Sigmoid colon (tissue), 7 donors: ENCODE measurements around the gene FBP1. TPM values are rescaled to one million over a fixed set of nuclear protein-coding genes. Genes with fewer than 3 reads are reported as not detected.

ENCODE experiments used
- DNase-seq: peaks from one replicate; pipeline ENCODE4 v3.0.0-alpha.2; 2019
- H3K27ac ChIP-seq, 4 donors: fragments of 200-600 bp; sonication (generic); one replicate each; pipeline ENCODE4 v1.5.1; 2016 to 2019; ENCODE audit warnings: mild to moderate bottlenecking in 1 of 4
- H3K27me3 ChIP-seq, 3 donors: fragments of 200-600 bp; sonication (generic); one replicate each; pipeline ENCODE4 v1.5.1; 2019; ENCODE audit warnings: mild to moderate bottlenecking in 1 of 3
- H3K36me3 ChIP-seq, 4 donors: fragments of 200-600 bp; sonication (generic); one replicate each; pipeline ENCODE4 v1.5.1; 2016 to 2019
- H3K4me1 ChIP-seq, 4 donors: fragments of 200-600 bp; sonication (generic); one replicate each; pipeline ENCODE4 v1.5.1; 2017 to 2019
- H3K4me3 ChIP-seq, 4 donors: fragments of 200-600 bp; sonication (generic); one replicate each; pipeline ENCODE4 v1.5.1; 2017 to 2019; ENCODE audit warnings: mild to moderate bottlenecking in 2 of 4, moderate library complexity in 1 of 4
- H3K9me3 ChIP-seq, 4 donors: fragments of 200-600 bp in 3 of 4; sonication (generic) in 3 of 4; one replicate each; pipeline versions ENCODE4 v1.5.1 to v1.6.1; 2013 to 2019
- CTCF ChIP-seq, 4 experiments: fragments of 450-650 bp in 3 of 4; fragments of 200-600 bp in 1 of 4; IDR thresholded peaks; one replicate each; pipeline ENCODE4 v1.5.1; 2016 to 2019; ENCODE audit warnings: antibody characterized with exemption in 4 of 4, mild to moderate bottlenecking in 3 of 4, moderate library complexity in 2 of 4
- EP300 ChIP-seq, 4 donors: sonication (generic); formaldehyde crosslinking; IDR thresholded peaks; one replicate each; pipeline ENCODE4 v1.6.1; 2017; ENCODE audit warnings: antibody characterized with exemption in 4 of 4
- POLR2A ChIP-seq, 2 donors: fragments of 450-650 bp; IDR thresholded peaks; one replicate each; pipeline ENCODE4 v1.6.1; 2016; ENCODE audit warnings: antibody characterized with exemption in 2 of 2, mild to moderate bottlenecking in 2 of 2, moderate library complexity in 2 of 2
- POLR2AphosphoS5 ChIP-seq, 4 donors: sonication (generic); formaldehyde crosslinking; IDR thresholded peaks; one replicate each; pipeline ENCODE4 v1.6.1; 2017; ENCODE audit warnings: antibody characterized with exemption in 4 of 4
- WGBS, 2 donors: extraction: QIAGEN DNeasy Blood & Tissue Kit; methylation state at CpG; one replicate each; pipeline ENCODE4 v1.1.7; 2013; 5-methylcytosine and 5-hydroxymethylcytosine counted together
- intact Hi-C: fragments of 100-400 bp; cut with DNase I; formaldehyde crosslinking; loops from one replicate; pipeline ENCODE4 v1.15.1; 2023
- polyA plus RNA-seq, 3 donors: library from polyadenylated mRNA; stranded (reverse); fragments of 200-250 nt; gene quantifications; one replicate each; pipeline ENCODE4 v1.2.3, GENCODE V29; 2013
- total RNA-seq, 4 donors: library from RNA; depleted of rRNA; stranded (reverse); fragments of >200 nt; gene quantifications; one replicate each; pipeline ENCODE4 v1.1.0, GENCODE V29; 2016
- donor health status: healthy with polysubstance abuse.
- donor health status: Bipolar disorder and iron deficiency.
- donor health status: healthy.

Gene FBP1
- total and polyA plus RNA-seq, 7 donors, result 2.2 to 48.8 (median 8.2) TPM

DNA sequence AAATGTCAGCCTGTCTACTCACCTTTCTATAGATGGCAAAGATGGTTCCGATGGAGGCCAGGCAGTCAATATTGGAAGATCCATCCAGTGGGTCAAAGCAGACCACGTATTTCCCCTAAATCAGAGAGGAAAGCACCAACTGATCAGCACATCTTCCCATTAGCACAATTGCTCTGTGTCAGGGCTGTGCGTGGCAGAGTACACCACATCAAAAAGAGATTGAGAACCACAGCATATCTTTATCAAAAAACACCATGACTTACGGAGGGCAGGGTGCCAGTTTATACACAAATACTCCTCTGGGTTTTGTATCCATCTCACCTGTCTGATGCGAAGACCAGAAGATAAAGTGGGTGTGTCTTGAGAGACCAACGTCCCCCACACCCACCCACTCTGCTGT, 54.8 kb downstream of the FBP1 start:
- H3K27me3 ChIP-seq, result no peaks in the 10 kb centered on the region
- H3K4me1 ChIP-seq, result no peaks in the 10 kb centered on the region
- no peaks in the 10 kb centered on the region for H3K36me3 ChIP-seq
- DNase-seq, result no peak
- intact Hi-C loops, result no loop called here
- H3K27ac ChIP-seq, result no peak overlapping the region
- no peak overlapping the region for H3K4me3 ChIP-seq
- 74 to 80% methylated on average over 6 of the region's 6 CpGs for WGBS, 2 donors
- TF ChIP-seq POLR2AphosphoS5 (IDR thresholded peaks at IDR 0.05), result no peak
- TF ChIP-seq EP300 (IDR thresholded peaks at IDR 0.05), result no peak
- no peaks in the 10 kb centered on the region for H3K9me3 ChIP-seq

DNA sequence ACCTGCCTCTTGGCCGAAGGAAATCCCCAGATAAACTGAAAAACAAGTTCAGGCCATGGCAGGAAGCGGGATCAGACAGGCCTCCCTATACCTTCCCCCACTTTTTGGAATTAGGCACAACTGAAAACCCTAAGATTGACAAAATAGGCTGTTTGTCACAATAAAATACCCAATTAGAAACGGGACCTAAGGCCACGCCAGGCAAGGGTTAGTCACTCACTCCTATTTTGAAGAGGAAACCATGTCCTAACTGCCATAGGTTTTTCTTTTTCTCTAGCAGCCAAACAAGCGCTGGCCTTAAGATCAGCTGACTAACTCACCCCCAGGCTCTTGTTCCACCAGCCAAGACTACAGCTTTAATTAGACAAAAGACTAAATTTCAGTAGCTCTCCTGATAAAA, 57.6 kb downstream of the FBP1 start:
- DNase-seq, result no peak
- Histone ChIP-seq H3K4me1 (peaks cover 0 to 10% (median 8%) of the 10 kb centered on the region in 4 donors), H3K27me3 (no peaks in the 10 kb centered on the region), H3K4me3 (no peak overlapping the region), H3K9me3 (no peaks in the 10 kb centered on the region), H3K36me3 (no peaks in the 10 kb centered on the region), H3K27ac (no peak overlapping the region)
- intact Hi-C loops, result no loop called here
- WGBS, 2 donors, result 91 to 92% methylated on average over 5 of the region's 5 CpGs
- TF ChIP-seq EP300 (IDR thresholded peaks at IDR 0.05), result no peak
- no peak for TF ChIP-seq POLR2A (IDR thresholded peaks at IDR 0.05)
- TF ChIP-seq POLR2AphosphoS5 (IDR thresholded peaks at IDR 0.05), result no peak
- TF ChIP-seq CTCF (IDR thresholded peaks at IDR 0.05), result no peak

DNA sequence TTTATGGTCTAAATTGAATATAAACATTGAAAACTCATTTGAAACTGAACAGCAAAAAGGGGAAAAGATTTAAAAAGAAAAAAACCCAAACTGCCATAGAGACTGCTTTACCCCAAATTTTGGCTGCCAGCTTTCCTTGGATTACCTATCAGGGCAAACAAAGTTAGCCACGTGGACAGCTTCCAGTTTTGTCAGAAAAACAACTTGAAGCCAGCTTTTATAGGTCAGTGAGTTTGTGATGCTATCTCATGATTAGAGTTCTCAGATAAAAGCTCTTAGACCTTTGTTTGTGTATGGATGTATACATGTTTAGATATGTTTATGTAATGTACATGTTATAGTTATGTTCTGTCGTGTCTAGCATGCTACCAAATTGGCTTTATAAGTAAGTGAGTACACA, 61.7 kb downstream of the FBP1 start:
- Histone ChIP-seq H3K27me3 (no peaks in the 10 kb centered on the region), H3K4me3 (no peak overlapping the region), H3K9me3 (no peaks in the 10 kb centered on the region), H3K4me1 (peaks cover 0 to 12% (median 9%) of the 10 kb centered on the region in 4 donors), H3K36me3 (no peaks in the 10 kb centered on the region), H3K27ac (no peak overlapping the region)
- no peak for TF ChIP-seq CTCF (IDR thresholded peaks at IDR 0.05)
- no peak for TF ChIP-seq POLR2A (IDR thresholded peaks at IDR 0.05)
- no peak for TF ChIP-seq POLR2AphosphoS5 (IDR thresholded peaks at IDR 0.05)
- TF ChIP-seq EP300 (IDR thresholded peaks at IDR 0.05), result no peak
- intact Hi-C loops, result no loop called here
- 18 to 46% methylated on average over 2 of the region's 2 CpGs for WGBS, 2 donors
- no peak for DNase-seq

DNA sequence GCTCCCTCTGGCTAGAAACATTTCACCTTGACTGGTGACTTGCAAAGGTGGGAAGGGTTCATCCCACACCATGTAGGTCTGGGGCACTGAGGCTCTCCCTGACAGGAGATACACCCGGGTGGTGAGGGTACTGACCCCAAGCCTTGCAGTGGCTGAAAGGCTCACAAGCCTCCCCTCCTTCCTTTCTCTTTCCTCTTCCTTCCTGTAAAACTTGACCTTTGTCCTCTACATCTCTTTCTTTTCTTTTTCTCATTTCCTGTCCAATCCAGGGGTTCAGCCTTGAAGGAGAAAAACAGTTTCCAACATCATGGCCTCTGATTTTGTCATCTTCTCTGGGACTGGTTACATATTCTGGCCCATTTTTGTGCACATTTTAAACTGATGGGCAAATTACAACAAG, 62.3 kb downstream of the FBP1 start:
- intact Hi-C loops, result no loop called here

DNA sequence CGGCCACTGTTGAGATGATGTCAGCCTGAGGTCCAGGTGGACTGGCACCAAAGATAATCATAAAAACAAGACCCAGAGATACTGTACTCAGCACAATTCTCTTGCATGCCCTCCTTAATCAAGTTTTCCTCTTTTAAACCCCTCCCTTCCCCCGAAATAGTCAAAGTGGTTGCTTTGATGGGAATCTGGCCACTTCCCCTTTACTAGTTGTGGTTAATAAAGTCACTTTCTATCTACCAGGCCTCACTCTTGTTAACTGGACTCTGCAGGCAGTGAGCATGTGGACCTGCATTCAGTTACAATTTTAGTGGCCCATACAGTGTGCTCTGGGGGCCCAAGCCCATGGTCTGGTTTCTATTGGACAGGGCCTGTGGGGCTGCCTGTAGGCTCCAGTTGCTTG, 63.2 kb downstream of the FBP1 start:
- no peaks in the 10 kb centered on the region for H3K36me3 ChIP-seq
- H3K4me3 ChIP-seq, result no peak overlapping the region
- peaks cover 0 to 12% (median 9%) of the 10 kb centered on the region in 4 donors for H3K4me1 ChIP-seq
- DNase-seq, result no peak
- 78 to 92% methylated on average over 2 of the region's 2 CpGs for whole genome bisulfite sequencing, 2 donors
- no peaks in the 10 kb centered on the region for H3K27me3 ChIP-seq
- no peaks in the 10 kb centered on the region for H3K9me3 ChIP-seq
- intact Hi-C loops, result no loop called here
- no peak overlapping the region for H3K27ac ChIP-seq
- no peak for TF ChIP-seq EP300 (IDR thresholded peaks at IDR 0.05)
- TF ChIP-seq POLR2AphosphoS5 (IDR thresholded peaks at IDR 0.05), result no peak
- TF ChIP-seq POLR2A (IDR thresholded peaks at IDR 0.05), result no peak
- no peak for TF ChIP-seq CTCF (IDR thresholded peaks at IDR 0.05)

More for the DNA sequence above, 62.3 kb downstream of the FBP1 start:
- Histone ChIP-seq H3K4me3 (no peak overlapping the region), H3K27ac (no peak overlapping the region), H3K36me3 (no peaks in the 10 kb centered on the region), H3K4me1 (peaks cover 0 to 12% (median 9%) of the 10 kb centered on the region in 4 donors), H3K27me3 (no peaks in the 10 kb centered on the region), H3K9me3 (no peaks in the 10 kb centered on the region)
- TF ChIP-seq POLR2AphosphoS5 (IDR thresholded peaks at IDR 0.05), result no peak
- no peak for TF ChIP-seq POLR2A (IDR thresholded peaks at IDR 0.05)
- TF ChIP-seq CTCF (IDR thresholded peaks at IDR 0.05), result no peak
- no peak for TF ChIP-seq EP300 (IDR thresholded peaks at IDR 0.05)
- no peak for DNase-seq
- 20 to 24% methylated on average over 1 of the region's 1 CpG for WGBS, 2 donors
